Hepatic stellate cell (primary cell): ENCODE results near the gene PMEPA1.

ENCODE experiments used
- DNase-seq: peaks from one replicate; pipeline ENCODE4 v3.0.0; 2011; ENCODE audit warnings: low spot score

Gene PMEPA1

GRCh38 chr20:57693002-57693582 lies 16.7 kb downstream of the PMEPA1 start:
- no peak for DNase-seq

GRCh38 chr20:57692393-57692792 lies 17.4 kb downstream of the PMEPA1 start:
- DNase-seq: no peak

DNA sequence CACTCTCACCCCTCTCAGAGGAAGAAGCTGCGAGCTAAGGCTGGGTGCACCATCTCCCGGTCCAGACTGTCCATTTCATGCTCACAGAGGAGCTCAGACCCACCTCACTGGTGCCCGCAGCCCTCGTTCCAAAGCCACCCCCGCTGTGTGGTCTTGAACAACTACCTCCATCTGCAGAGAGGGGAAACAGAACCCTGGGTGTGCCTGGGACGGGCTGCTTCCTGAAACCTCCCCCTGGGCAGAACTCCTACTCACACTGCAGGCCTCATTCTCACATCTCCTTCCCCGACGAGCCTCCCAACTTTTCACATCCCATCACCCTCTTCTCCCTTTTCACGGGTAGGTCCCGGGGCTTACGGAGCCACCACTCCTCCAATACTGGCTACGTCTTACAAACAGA lies 18.1 kb downstream of the PMEPA1 start:
- no peak for DNase-seq

- no peak for DNase-seq
Observed at GRCh38 chr20:57690525-57690924, 19.3 kb downstream of the PMEPA1 start.

DNA sequence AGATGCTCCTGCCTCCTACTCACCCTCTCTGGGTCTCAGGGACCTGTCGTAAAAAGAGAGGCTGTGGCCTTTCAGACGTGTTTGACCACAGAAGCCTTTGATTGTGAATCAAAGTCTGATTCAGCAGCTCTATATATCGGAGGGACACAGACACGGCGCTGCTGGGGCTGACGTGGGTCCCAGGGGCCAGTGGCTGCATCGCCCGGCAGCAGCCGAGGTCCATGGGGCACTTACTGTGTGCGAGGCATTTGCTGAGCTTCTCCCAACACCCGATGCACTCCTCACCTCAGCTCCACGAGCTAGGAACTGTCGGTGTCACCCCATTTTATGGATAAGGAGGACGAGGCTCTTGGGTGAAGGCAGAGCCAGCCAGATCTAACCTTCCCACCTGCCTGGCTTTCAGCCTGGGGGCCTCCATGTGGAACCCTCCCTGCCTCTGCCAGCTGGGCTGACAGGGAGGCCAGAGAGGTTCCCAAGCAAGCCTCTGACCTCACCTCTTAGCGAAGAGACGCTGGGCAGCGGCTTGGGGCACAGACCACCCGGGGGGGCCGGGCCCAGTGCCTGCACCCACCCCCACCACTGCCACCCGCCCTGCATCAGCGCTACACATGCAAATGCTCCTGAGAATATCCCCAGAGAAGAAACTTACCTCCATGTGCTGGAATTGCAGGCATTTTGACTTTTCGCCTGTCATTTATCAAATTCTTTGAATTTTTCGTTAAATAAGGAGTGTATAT lies 19.9 kb downstream of the PMEPA1 start:
- DNase-seq: no peak

- no peak for DNase-seq
Observed at GRCh38 chr20:57688864-57689263, 21.0 kb downstream of the PMEPA1 start.

DNA sequence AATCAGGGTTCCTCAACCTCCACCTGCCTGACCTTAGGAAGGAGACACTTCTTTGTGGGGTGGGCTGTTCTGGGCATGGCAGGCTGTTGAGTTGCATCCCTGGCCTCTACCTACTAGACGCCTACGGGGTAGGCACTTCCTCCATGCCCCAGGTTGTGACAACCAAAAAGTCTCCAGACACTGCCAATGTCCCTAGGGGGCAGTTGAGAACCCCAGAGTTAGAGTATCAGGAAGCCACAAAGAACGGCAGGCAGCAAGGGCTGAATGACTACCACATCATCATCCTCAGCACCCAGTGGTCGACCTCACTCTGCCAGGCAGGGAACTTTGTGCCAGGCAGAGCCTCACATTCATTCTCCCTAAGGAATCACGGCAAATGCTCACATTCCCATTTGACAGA lies 21.5 kb downstream of the PMEPA1 start:
- DNase-seq: no peak

- DNase-seq: no peak
Observed at GRCh38 chr20:57686931-57687652, 22.7 kb downstream of the PMEPA1 start.

- no peak for DNase-seq
Observed at GRCh38 chr20:57685146-57685758, 24.6 kb downstream of the PMEPA1 start.

GRCh38 chr20:57684808-57685140 lies 25.0 kb downstream of the PMEPA1 start:
- DNase-seq: no peak

DNA sequence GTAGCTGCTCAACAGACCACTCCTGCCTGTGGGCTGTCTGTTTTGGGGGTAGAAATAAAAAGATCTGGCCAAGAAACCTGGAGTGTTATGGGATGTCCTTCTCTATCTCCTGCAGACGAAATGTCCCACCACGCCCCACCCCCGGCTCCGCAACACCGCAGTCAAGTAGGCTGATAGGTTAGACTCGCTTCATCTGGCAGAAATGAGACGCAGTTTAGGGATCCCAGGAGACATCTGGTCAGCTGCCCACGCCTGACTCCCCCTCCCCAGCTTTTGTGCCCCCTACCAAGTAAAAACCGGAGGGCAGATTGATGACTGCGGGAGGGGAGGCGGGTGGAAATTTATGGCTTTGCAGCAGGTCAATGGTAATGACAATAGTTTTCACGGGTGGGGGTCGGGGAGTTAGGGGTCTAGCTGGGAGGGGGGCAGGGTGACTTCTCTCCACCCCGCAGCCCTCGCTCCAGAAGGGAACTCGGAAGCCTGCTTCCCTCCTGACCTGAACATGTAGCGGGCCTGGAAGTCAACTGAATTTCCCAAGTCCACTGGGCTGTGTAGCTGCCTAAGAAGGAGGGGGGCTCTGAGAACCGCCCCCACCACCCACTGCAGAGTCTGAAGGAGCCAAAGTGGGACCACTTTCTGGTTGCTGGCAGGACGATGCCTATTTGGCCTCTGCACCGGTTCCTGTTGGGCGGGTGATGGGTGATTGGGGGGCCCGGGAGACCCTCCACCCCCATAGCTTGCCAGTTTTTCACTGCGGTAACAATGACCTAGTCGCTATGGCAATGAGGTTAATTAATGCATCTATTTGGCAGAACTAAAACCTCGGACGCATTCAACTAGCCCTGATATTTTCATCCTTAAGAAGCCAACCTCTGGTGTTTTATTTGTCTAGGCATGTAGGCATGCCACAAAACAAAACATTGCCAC lies 25.7 kb downstream of the PMEPA1 start:
- no peak for DNase-seq

DNA sequence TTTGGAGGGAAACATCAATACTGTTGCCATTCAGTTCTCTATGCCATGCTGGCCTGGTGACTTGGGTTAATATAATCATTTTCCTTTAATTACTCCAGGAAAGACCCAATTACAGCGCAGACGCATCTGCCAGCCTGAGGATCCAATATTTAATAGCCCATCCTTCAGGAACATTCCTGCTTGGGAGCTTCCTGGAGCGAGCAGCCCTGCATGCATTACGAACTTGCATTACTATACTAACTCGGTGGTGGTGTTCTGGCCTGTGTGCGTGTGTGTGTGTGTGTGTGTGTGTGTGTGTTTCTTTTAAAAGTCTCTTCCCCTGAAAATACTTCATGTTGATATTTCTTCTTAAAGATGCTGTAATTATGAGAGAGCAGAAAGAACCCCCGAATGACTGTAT lies 26.5 kb downstream of the PMEPA1 start:
- no peak for DNase-seq

GRCh38 chr20:57682184-57683101 lies 27.4 kb downstream of the PMEPA1 start:
- no peak for DNase-seq

DNA sequence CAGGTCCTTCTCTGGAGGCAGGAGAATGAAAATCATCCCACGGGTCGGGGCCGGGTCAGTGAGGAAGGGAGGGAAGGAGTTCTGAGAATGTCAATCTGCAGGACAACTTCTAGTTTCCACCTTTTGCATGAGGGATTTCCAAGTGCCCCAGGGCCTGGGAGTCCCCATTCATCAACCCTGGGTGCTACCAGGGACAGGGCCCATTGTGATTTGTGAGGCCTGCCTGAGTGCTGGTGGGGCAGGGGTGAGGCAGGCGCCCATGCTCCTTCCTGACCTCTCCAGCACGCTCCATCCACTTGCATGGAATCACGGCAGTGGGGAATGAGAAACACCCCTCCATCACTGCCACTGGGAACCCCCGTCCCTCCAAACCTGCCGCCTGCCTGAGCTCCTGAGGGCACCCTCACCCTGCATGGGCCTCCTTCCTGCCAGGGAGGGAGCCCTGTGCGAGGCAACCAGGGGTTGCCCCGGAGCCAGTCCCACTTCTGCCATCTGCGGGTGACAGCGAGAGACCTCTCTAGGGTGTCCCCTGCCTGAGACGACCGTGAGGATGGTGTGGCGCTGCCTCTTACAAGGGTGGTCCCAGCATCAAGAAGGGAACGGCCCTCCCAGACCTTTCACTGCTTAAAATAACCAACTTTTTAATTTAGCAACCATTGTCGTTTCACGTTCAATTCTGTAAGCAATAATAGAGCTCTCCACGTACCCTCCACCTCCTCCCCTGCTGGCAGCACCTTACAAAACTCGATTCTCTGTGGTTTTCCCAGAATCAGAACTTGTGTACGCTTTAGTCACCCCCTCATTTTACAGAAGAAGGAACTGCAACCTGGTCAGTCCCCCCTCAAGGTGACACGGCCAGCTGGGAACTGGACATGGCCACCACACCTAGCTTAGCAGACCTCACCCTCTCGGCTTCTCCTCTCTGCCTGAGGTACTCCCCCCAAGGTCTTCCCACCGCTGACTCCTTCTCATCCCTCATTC lies 28.6 kb downstream of the PMEPA1 start:
- DNase-seq: no peak

DNA sequence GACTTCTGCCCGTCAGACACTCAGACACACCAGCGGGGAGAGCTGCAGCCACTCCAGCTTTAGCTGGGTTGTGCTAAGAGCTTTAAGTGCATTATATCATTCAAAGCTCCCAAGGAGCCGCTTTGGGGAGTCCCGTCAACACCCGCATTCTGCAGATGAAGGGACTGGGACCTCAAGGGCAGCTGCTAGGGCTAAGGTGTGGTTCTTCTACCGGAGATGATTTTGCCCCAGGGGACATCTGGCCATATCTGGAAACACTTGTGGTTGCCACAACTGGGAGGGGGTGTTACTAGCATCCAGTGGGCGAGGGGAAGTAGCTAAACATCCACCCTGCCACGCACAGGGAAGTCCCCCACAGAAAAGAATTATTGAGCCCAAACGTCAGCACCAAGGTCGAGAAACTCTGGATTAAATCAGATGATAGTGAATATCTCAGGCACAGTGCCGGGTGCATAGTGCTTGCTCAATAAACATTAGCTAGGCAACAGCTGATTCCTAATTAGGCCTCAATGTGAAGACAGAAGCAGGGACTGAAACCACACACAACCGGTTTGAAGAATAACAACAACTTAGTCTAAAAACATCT lies 29.6 kb downstream of the PMEPA1 start:
- DNase-seq: no peak

DNA sequence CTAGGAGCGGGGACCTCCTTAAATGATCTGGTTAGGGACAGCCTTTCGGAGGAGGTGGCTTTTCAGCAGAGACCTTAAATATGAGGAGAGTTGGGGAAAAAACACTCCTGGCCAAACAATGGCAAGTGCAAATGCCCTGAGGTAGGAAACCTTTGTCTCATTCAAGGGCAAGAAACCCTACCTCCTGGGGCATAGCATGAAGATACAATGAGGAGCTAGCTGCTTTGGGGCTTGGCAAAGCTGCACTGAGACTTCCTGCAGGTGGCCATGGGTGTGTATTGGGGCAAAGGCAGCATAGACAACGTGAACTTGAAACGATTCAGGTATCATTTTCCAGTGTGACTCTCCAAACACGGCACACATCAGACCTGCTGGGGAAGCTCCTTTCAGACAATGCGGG lies 30.7 kb downstream of the PMEPA1 start:
- no peak for DNase-seq

GRCh38 chr20:57678340-57678739 lies 31.5 kb downstream of the PMEPA1 start:
- no peak for DNase-seq

GRCh38 chr20:57677584-57677982 lies 32.2 kb downstream of the PMEPA1 start:
- DNase-seq: no peak
